ENCODE results near the gene ZNF212. TPM values are rescaled to one million over a fixed set of nuclear protein-coding genes. Genes with fewer than 3 reads are reported as not detected.
A peak's percentile ranks its signal among the peaks of the same experiment; 100 is the strongest.

Gene ZNF212
- total RNA-seq, 6 experiments from 2014 or later: 2.6 to 5.9 (median 4.7) TPM

DNA sequence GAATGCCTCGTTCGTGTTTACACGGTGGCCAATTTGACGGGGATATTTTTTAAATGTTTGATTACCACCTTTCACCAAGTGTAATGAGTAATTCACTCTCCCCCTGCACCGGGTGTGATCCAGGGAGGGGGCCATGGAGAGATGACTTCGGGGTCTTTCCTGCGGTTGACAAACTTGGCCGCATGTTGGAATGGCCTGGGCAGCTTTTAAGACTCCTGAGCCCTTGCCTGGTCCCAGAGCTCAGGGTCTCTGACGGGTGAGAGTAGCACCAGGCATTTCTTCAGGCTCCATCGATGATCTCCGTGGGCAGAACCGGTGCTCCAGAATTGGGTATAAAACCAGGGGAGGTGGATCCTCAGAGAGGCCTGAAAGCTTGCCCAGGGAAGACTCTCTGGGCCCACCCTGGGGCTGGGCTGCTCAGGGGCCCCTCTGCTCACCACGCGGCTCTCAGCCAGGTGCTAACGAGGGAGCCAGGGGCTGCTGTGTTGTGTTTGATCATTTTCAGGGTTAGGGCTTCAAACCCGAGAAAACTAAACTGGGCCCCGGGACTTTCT is 43.2 kb upstream of the ZNF212 start:
- Histone ChIP-seq H3K36me3 (peaks cover 0 to 32% (median 16%) of the 10 kb centered on the region in 4 donors), H3K27me3 (no peaks in the 10 kb centered on the region), H3K27ac (peak overlapping the region; percentile 34 to 74 (median 59)), H3K4me1 (peaks cover 0 to 13% (median 4%) of the 10 kb centered on the region in 4 donors), H3K9me3 (no peaks in the 10 kb centered on the region), H3K4me3 (peak overlapping the region; percentile 90)
- ATAC-seq (peak in 2 of 4 donors; percentile 4 to 6), DNase-seq (no peak)
- intact Hi-C loops (cut with DNase I): no loop called here
- WGBS (ENCODE audit: insufficient coverage, low coverage, low lambda C conversion rate, missing lambda C conversion rate): 0% methylated on average over 10 of the region's 17 CpGs
- no peak for TF ChIP-seq POLR2A (IDR thresholded peaks at IDR 0.05)
- TF ChIP-seq, protein P1, sequence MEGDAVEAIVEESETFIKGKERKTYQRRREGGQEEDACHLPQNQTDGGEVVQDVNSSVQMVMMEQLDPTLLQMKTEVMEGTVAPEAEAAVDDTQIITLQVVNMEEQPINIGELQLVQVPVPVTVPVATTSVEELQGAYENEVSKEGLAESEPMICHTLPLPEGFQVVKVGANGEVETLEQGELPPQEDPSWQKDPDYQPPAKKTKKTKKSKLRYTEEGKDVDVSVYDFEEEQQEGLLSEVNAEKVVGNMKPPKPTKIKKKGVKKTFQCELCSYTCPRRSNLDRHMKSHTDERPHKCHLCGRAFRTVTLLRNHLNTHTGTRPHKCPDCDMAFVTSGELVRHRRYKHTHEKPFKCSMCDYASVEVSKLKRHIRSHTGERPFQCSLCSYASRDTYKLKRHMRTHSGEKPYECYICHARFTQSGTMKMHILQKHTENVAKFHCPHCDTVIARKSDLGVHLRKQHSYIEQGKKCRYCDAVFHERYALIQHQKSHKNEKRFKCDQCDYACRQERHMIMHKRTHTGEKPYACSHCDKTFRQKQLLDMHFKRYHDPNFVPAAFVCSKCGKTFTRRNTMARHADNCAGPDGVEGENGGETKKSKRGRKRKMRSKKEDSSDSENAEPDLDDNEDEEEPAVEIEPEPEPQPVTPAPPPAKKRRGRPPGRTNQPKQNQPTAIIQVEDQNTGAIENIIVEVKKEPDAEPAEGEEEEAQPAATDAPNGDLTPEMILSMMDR (IDR thresholded peaks at IDR 0.05): no peak

DNA sequence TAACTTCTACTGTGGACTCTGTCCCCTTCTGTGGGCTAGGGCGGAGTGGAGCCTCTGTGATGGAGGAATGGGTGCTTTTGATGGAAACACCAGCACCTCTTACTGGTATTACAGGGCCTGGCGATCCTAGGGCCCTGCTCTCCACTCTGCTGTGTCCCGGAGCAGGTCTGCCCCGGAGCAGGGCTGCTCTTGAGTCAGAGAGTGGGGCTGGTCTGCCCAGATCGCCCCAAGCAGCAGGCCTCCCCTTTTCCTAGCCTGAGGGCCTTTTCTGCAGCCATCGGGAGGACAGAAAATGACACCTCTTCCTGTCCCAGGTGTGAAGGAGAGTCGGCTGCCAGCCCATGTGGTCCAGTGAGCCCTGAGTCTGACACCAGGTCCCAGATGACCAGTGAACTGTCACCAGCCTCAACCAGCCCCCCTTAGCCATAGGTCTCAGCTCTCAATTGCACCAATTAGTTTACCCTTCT is 42.7 kb upstream of the ZNF212 start:
- H3K4me1 ChIP-seq: peaks cover 0 to 13% (median 4%) of the 10 kb centered on the region in 4 donors
- ATAC-seq (peak; percentile 4 to 30 (median 17)), DNase-seq (no peak)
- H3K9me3 ChIP-seq: no peaks in the 10 kb centered on the region
- H3K4me3 ChIP-seq: peak overlapping the region; percentile 90
- no peaks in the 10 kb centered on the region for H3K27me3 ChIP-seq
- H3K36me3 ChIP-seq: peaks cover 0 to 37% (median 16%) of the 10 kb centered on the region in 4 donors
- TF ChIP-seq, protein P1 (IDR thresholded peaks at IDR 0.05): no peak
- TF ChIP-seq POLR2A (IDR thresholded peaks at IDR 0.05): no peak
- peak overlapping the region in 2 of 3 donors; percentile 34 to 74 for H3K27ac ChIP-seq
- no CpG with 5 or more reads among the region's 7 CpGs for WGBS (ENCODE audit: insufficient coverage, low coverage, low lambda C conversion rate, missing lambda C conversion rate)
- intact Hi-C loops (cut with DNase I): no loop called here

DNA sequence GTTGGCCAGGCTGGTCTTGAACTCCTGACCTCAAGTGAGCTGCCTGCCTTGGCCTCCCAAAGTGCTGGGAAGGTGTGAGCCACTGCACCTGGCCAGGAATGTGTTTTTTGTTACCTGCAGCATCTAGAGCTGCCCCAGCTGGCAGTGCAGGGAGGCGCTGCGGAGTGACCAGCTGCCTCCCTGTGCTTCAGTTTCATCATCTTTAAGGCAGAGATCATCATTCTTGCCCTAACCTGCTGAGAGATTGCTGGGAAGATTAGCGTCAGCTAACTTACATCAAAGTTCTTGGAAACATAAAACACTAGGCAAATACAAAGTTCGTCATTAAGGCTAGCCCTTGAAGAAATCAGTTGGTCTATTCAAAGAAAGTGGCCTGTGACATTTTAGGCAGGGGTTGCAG is 41.8 kb upstream of the ZNF212 start:
- WGBS (ENCODE audit: insufficient coverage, low coverage, low lambda C conversion rate, missing lambda C conversion rate): 66% methylated on average over 2 of the region's 4 CpGs
- ATAC-seq: no peak
- no peaks in the 10 kb centered on the region for H3K9me3 ChIP-seq

DNA sequence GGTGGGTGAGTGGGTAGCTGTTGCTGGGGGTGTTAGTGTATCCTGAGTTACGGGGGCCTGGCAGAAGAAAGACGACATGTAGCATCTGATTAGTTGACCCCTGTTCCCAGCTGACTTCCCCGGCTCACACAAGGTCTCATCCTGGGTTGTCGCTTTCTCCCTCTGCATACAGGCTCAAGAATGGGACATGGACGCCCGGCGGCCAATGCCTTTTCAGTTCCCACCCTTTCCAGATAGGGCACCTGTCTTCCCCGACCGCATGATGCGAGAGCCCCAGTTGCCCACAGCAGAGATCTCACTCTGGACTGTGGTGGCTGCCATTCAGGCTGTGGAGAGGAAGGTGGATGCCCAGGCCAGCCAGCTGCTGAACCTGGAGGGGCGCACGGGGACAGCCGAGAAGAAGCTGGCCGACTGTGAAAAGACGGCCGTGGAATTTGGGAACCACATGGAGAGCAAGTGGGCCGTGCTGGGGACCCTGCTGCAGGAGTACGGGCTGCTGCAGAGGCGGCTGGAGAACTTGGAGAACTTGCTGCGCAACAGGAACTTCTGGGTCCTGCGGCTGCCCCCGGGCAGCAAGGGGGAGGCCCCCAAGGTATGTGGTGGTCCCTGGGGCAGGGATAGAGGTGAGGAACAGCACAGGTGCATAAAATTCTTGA is 41.2 kb upstream of the ZNF212 start:
- Histone ChIP-seq H3K4me1 (peaks cover 0 to 13% (median 4%) of the 10 kb centered on the region in 4 donors), H3K36me3 (peaks cover 0 to 51% (median 16%) of the 10 kb centered on the region in 4 donors), H3K9me3 (no peaks in the 10 kb centered on the region), H3K27me3 (no peaks in the 10 kb centered on the region), H3K4me3 (no peak overlapping the region), H3K27ac (no peak overlapping the region)
- 96% methylated on average over 11 of the region's 22 CpGs for WGBS (ENCODE audit: insufficient coverage, low coverage, low lambda C conversion rate, missing lambda C conversion rate)
- intact Hi-C loops (cut with DNase I): no loop called here
- no peak for DNase-seq
- no peak for TF ChIP-seq POLR2A (IDR thresholded peaks at IDR 0.05)
- TF ChIP-seq, protein P1 (IDR thresholded peaks at IDR 0.05): no peak
- ATAC-seq: no peak

More for the DNA sequence above, 41.8 kb upstream of the ZNF212 start:
- Histone ChIP-seq H3K27me3 (no peaks in the 10 kb centered on the region), H3K4me1 (peaks cover 0 to 13% (median 4%) of the 10 kb centered on the region in 4 donors), H3K27ac (no peak overlapping the region), H3K4me3 (no peak overlapping the region), H3K36me3 (peaks cover 0 to 45% (median 16%) of the 10 kb centered on the region in 4 donors)
- TF ChIP-seq, protein P1 (IDR thresholded peaks at IDR 0.05): no peak
- TF ChIP-seq POLR2A (IDR thresholded peaks at IDR 0.05): no peak
- DNase-seq: no peak
- intact Hi-C loops (cut with DNase I): no loop called here

Data from right lobe of liver (tissue), 6 donors.